ENCODE results near the gene PTPN13.

PTPN13 gene

GRCh38 chr4:86720508-86721068 is 126.5 kb downstream of the PTPN13 start:
- no peak for DNase-seq

- no peak for DNase-seq
These were observed 127.3 kb downstream of the PTPN13 start for GRCh38 chr4:86721412-86721811.

- no peak for DNase-seq
These were observed 136.2 kb downstream of the PTPN13 start for GRCh38 chr4:86730310-86730709.

- DNase-seq, result no peak
These were observed 143.1 kb downstream of the PTPN13 start for GRCh38 chr4:86737244-86737643.

- DNase-seq, result no peak
These were observed 147.7 kb downstream of the PTPN13 start for GRCh38 chr4:86741846-86742245.

- DNase-seq, result no peak
These were observed 150.5 kb downstream of the PTPN13 start for GRCh38 chr4:86744570-86744969.

GRCh38 chr4:86749121-86749520 is 155.0 kb downstream of the PTPN13 start:
- no peak for DNase-seq

GRCh38 chr4:86755388-86755787 is 161.3 kb downstream of the PTPN13 start:
- DNase-seq, result no peak

- DNase-seq, result no peak
These were observed 163.4 kb downstream of the PTPN13 start for GRCh38 chr4:86757468-86757867.

GRCh38 chr4:86759298-86759697 is 165.2 kb downstream of the PTPN13 start:
- DNase-seq, result no peak

- no peak for DNase-seq
These were observed 168.5 kb downstream of the PTPN13 start for GRCh38 chr4:86762649-86763048.

GRCh38 chr4:86769794-86770193 is 175.7 kb downstream of the PTPN13 start:
- no peak for DNase-seq

GRCh38 chr4:86771141-86771540 is 177.0 kb downstream of the PTPN13 start:
- no peak for DNase-seq

- no peak for DNase-seq
These were observed 180.9 kb downstream of the PTPN13 start for GRCh38 chr4:86775061-86775460.

GRCh38 chr4:86778175-86778574 is 184.1 kb downstream of the PTPN13 start:
- DNase-seq, result no peak

- DNase-seq, result no peak
These were observed 194.7 kb downstream of the PTPN13 start for GRCh38 chr4:86788826-86789225.

- DNase-seq, result no peak
These were observed 197.0 kb downstream of the PTPN13 start for GRCh38 chr4:86791126-86791525.

- no peak for DNase-seq
These were observed 215.7 kb downstream of the PTPN13 start for GRCh38 chr4:86809809-86810208.

GRCh38 chr4:86810847-86811246 is 216.7 kb downstream of the PTPN13 start:
- DNase-seq, result no peak

GRCh38 chr4:86815653-86816052 is 221.5 kb downstream of the PTPN13 start:
- DNase-seq, result no peak

- DNase-seq, result no peak
These were observed 222.6 kb downstream of the PTPN13 start for GRCh38 chr4:86816501-86817273.

GRCh38 chr4:86818211-86818610 is 224.1 kb downstream of the PTPN13 start:
- no peak for DNase-seq

GRCh38 chr4:86818841-86819240 is 224.7 kb downstream of the PTPN13 start:
- DNase-seq, result no peak

GRCh38 chr4:86819561-86819960 is 225.4 kb downstream of the PTPN13 start:
- DNase-seq, result no peak

GRCh38 chr4:86821151-86821550 is 227.0 kb downstream of the PTPN13 start:
- no peak for DNase-seq
